Inflammatory macrophage (primary cell): ENCODE data around the gene GGCX.
"Not testable (repeated sequence)": the region's sequence is repeated elsewhere in the genome, so short reads cannot be mapped to it uniquely, and the experiment has no call there.

Experiments used
- DNase-seq, 2 donors: peaks; one replicate each; pipeline ENCODE4 v3.0.0-alpha.2; 2020 to 2022

The GGCX gene

GRCh38 chr2:85566265-85566664, 5.0 kb upstream of the GGCX start:
- peak; percentile 59 to 73 for DNase-seq

GRCh38 chr2:85564144-85564563, 2.9 kb upstream of the GGCX start:
- DNase-seq: peak; percentile 72 to 94

- DNase-seq: no peak
Observed at GRCh38 chr2:85560812-85561279, 447 bp downstream of the GGCX start.

- DNase-seq: not testable (repeated sequence)
Observed at GRCh38 chr2:85560403-85560726, 928 bp downstream of the GGCX start.

- no peak for DNase-seq
Observed at GRCh38 chr2:85558160-85558559, 3.1 kb downstream of the GGCX start.

- no peak for DNase-seq
Observed at GRCh38 chr2:85557130-85557529, 4.2 kb downstream of the GGCX start.

- DNase-seq: no peak
Observed at GRCh38 chr2:85554980-85555612, 6.2 kb downstream of the GGCX start.

- no peak for DNase-seq
Observed at GRCh38 chr2:85553184-85553583, 8.1 kb downstream of the GGCX start.

- peak; percentile 78 to 87 for DNase-seq
Observed at GRCh38 chr2:85551698-85552678, 9.3 kb downstream of the GGCX start.

- DNase-seq: peak; percentile 43 to 56
Observed at GRCh38 chr2:85550486-85550885, 10.8 kb downstream of the GGCX start.

GRCh38 chr2:85549826-85550225, 11.5 kb downstream of the GGCX start:
- no peak for DNase-seq

- DNase-seq: no peak
Observed at GRCh38 chr2:85549095-85549494, 12.2 kb downstream of the GGCX start.

- DNase-seq: no peak
Observed at GRCh38 chr2:85548608-85548900, 12.7 kb downstream of the GGCX start.

GRCh38 chr2:85547859-85548607, 13.3 kb downstream of the GGCX start:
- DNase-seq: no peak

- no peak for DNase-seq
Observed at GRCh38 chr2:85547089-85547858, 14.0 kb downstream of the GGCX start.

- DNase-seq: no peak
Observed at GRCh38 chr2:85545780-85546240, 15.5 kb downstream of the GGCX start.

GRCh38 chr2:85544915-85545779, 16.1 kb downstream of the GGCX start:
- not testable (repeated sequence) for DNase-seq

GRCh38 chr2:85544254-85544691, 17.0 kb downstream of the GGCX start:
- not testable (repeated sequence) for DNase-seq

- no peak for DNase-seq
Observed at GRCh38 chr2:85542777-85543176, 18.5 kb downstream of the GGCX start.

GRCh38 chr2:85541753-85542457, 19.4 kb downstream of the GGCX start:
- DNase-seq: no peak

- DNase-seq: no peak
Observed at GRCh38 chr2:85541262-85541661, 20.0 kb downstream of the GGCX start.
